Natural killer cell (primary cell): ENCODE data around the gene CA12. TPM values are rescaled to one million over a fixed set of nuclear protein-coding genes. Genes with fewer than 3 reads are reported as not detected.

Source experiments
- ATAC-seq, 3 donors: fragments of 150-1000 bp in 2 of 3; fragments of 200-7000 bp in 1 of 3; cut with Tn5 transposase; 1 replicate in 1 of 3; 2 replicates in 2 of 3; pipeline ENCODE4 v1.10.0; 2021; ENCODE audit warnings: mild to moderate bottlenecking in 2 of 3, moderate library complexity in 2 of 3
- DNase-seq, 2 donors: peaks; one replicate each; pipeline versions ENCODE4 v3.0.0 to v3.0.0-alpha.2; 2013 to 2021; ENCODE audit warnings: mixed read lengths in 1 of 2
- H3K27ac ChIP-seq: one replicate; pipeline ENCODE4 v1.5.1; 2013; ENCODE audit warnings: mild to moderate bottlenecking, low read length
- H3K27me3 ChIP-seq: one replicate; pipeline ENCODE4 v1.6.1; 2013; ENCODE audit warnings: low read length; ENCODE audit not compliant: control insufficient read depth, insufficient read depth
- H3K36me3 ChIP-seq: one replicate; pipeline ENCODE4 v1.6.1; 2013; ENCODE audit warnings: low read length; ENCODE audit not compliant: control insufficient read depth, insufficient read depth
- H3K4me1 ChIP-seq: one replicate; pipeline ENCODE4 v1.6.1; 2013; ENCODE audit warnings: low read length; ENCODE audit not compliant: control insufficient read depth, insufficient read depth
- H3K4me3 ChIP-seq: one replicate; pipeline ENCODE4 v1.5.1; 2013; ENCODE audit warnings: low read length
- H3K9me3 ChIP-seq: one replicate; pipeline ENCODE4 v1.6.1; 2013; ENCODE audit warnings: low read length; ENCODE audit not compliant: control insufficient read depth, insufficient read depth
- H3K27ac Mint-ChIP-seq, 2 donors: one replicate each; pipeline ENCODE4 v1.8.0; 2022; ENCODE audit warnings: mild to moderate bottlenecking in 2 of 2, mixed read lengths in 2 of 2, moderate library complexity in 1 of 2
- H3K27me3 Mint-ChIP-seq, 2 donors: one replicate each; pipeline ENCODE4 v1.8.0; 2022; ENCODE audit warnings: low read depth in 2 of 2, mixed read lengths in 2 of 2
- H3K36me3 Mint-ChIP-seq: one replicate; pipeline ENCODE4 v1.8.0; 2022; ENCODE audit warnings: mixed read lengths
- H3K4me1 Mint-ChIP-seq, 2 donors: one replicate each; pipeline ENCODE4 v1.8.0; 2022; ENCODE audit warnings: mixed read lengths in 2 of 2
- H3K4me3 Mint-ChIP-seq: one replicate; pipeline ENCODE4 v1.8.0; 2022; ENCODE audit warnings: mild to moderate bottlenecking, moderate library complexity, mixed read lengths
- H3K9me3 Mint-ChIP-seq, 2 donors: one replicate each; pipeline ENCODE4 v1.8.0; 2022; ENCODE audit warnings: mixed read lengths in 2 of 2
- WGBS: methylation state at CpG from one replicate; pipeline ENCODE4 v1.1.7; 2013; ENCODE audit warnings: missing lambda C conversion rate; ENCODE audit not compliant: insufficient coverage; 5-methylcytosine and 5-hydroxymethylcytosine counted together
- intact Hi-C: fragments of 100-400 bp; cut with micrococcal nuclease; formaldehyde crosslinking; loops from one replicate; pipeline ENCODE4 v1.14.2; 2022
- total RNA-seq, 4 donors: library from RNA; stranded (reverse); fragments of 120-200 nt in 1 of 4; gene quantifications; one replicate each; pipeline versions ENCODE4 v1.2.3 to v1.2.4, GENCODE V29; 2013 to 2022
- TF ChIP-seq, protein P1 (sequence below): fragments of 200-600 bp; IDR thresholded peaks from one replicate; pipeline ENCODE4 v1.8.0; 2022; ENCODE audit warnings: antibody characterized with exemption

The CA12 gene
- total RNA-seq, 3 donors from 2014 or later (not counting 1 experiment from before 2014, with no cell fraction given) = not detected

DNA sequence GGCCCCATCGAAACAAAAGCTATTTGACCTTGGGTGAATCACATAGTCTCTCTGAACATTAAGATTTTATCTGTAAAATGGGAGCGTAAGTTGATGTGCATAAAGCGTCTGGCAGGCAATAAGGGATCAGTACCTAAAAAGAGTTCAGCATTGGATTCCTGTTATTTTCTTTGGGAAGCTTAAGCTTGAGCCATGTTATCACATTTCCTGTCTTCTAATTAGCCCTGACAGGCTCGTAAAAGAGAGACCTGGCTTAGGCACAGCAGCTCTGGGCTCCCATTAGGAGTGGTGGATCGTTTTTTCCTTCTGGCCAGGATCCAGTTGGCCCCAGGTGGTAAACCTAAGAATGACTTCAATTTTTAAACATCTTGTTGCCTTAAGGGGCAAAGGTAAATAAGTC lies 26.0 kb upstream of the CA12 start:
- TF ChIP-seq, protein P1, sequence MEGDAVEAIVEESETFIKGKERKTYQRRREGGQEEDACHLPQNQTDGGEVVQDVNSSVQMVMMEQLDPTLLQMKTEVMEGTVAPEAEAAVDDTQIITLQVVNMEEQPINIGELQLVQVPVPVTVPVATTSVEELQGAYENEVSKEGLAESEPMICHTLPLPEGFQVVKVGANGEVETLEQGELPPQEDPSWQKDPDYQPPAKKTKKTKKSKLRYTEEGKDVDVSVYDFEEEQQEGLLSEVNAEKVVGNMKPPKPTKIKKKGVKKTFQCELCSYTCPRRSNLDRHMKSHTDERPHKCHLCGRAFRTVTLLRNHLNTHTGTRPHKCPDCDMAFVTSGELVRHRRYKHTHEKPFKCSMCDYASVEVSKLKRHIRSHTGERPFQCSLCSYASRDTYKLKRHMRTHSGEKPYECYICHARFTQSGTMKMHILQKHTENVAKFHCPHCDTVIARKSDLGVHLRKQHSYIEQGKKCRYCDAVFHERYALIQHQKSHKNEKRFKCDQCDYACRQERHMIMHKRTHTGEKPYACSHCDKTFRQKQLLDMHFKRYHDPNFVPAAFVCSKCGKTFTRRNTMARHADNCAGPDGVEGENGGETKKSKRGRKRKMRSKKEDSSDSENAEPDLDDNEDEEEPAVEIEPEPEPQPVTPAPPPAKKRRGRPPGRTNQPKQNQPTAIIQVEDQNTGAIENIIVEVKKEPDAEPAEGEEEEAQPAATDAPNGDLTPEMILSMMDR = no peak
- H3K36me3 Mint-ChIP-seq = no peaks in the 10 kb centered on the region
- Histone ChIP-seq H3K4me3 (no peak overlapping the region), H3K36me3 (no peaks in the 10 kb centered on the region), H3K27ac (no peak overlapping the region), H3K9me3 (no peaks in the 10 kb centered on the region), H3K4me1 (no peaks in the 10 kb centered on the region), H3K27me3 (no peaks in the 10 kb centered on the region)
- H3K9me3 Mint-ChIP-seq = no peaks in the 10 kb centered on the region
- no peak overlapping the region for H3K4me3 Mint-ChIP-seq
- intact Hi-C loops = no loop called here
- DNase-seq (no peak), ATAC-seq (no peak)
- H3K27ac Mint-ChIP-seq = no peak overlapping the region
- WGBS = 90% methylated on average over 5 of the region's 5 CpGs
- H3K4me1 Mint-ChIP-seq = peaks cover 0 to 4% of the 10 kb centered on the region in 2 donors
- peaks cover 5 to 7% of the 10 kb centered on the region in 2 donors for H3K27me3 Mint-ChIP-seq

DNA sequence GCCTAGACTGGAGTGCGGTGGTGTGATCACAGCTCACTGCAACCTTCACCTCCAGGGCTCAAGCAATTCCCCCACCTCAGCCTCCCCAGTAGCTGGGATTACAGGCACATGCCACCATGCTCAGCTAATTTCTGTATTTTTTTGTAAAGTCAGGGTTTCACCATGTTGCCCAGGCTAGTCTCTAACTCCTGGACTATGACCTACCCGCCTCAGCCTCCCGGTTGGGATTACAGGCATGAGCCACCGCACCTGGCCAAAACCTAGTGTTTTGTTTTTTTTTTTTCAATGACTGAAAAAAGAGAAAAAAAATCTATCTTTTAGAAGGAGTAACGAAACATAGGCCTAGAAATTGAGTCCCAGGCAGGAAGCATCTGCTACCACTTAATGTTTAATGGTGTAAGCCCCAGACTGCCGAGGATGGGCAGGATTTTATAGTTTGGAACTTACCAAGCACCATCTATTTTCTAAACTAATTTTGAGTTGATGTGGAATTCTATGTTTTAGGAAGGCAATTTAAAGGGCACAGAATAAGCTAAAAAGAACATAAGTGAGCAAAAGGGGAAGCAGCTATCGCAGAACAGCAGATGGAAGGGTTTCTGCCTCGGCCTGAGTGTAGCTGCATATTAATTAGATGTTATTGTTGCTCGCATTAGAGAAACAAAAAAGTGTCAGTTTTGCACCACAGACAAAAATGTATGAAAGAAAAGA lies 24.2 kb upstream of the CA12 start:
- no peak for ATAC-seq
- no peaks in the 10 kb centered on the region for H3K36me3 ChIP-seq
- 65% methylated on average over 8 of the region's 9 CpGs for WGBS

DNA sequence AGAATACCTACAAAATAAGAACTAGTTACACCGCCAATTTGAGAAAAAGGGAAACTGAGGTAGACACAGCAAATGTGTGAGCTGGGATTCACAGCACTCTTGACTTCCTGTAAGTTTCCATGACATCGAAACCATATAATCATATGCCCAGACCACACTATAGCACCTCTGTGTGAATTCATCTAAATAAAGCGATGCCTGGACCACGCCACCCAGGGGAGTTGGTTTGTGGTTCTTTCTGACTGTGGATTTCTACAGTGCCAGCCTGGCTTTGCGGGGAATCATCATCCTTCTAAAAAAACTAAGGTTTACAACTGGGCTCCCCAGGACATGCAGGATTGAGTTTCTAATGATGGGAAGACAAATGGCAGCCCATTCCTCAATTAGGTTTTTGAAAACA lies 23.5 kb upstream of the CA12 start:
- Mint-ChIP-seq H3K4me1 (peaks cover 0 to 4% of the 10 kb centered on the region in 2 donors), H3K27me3 (peaks cover 2 to 7% of the 10 kb centered on the region in 2 donors), H3K4me3 (no peak overlapping the region), H3K9me3 (no peaks in the 10 kb centered on the region), H3K36me3 (no peaks in the 10 kb centered on the region), H3K27ac (no peak overlapping the region)
- 30% methylated on average over 2 of the region's 5 CpGs for WGBS
- no peaks in the 10 kb centered on the region for H3K27me3 ChIP-seq
- no peaks in the 10 kb centered on the region for H3K4me1 ChIP-seq
- ATAC-seq (no peak), DNase-seq (no peak)
- no peaks in the 10 kb centered on the region for H3K9me3 ChIP-seq
- TF ChIP-seq, protein P1 = no peak
- no peaks in the 10 kb centered on the region for H3K36me3 ChIP-seq
- intact Hi-C loops = no loop called here
- no peak overlapping the region for H3K4me3 ChIP-seq
- H3K27ac ChIP-seq = no peak overlapping the region

More for the DNA sequence above, 24.2 kb upstream of the CA12 start:
- H3K27me3 ChIP-seq = no peaks in the 10 kb centered on the region
- no peaks in the 10 kb centered on the region for H3K36me3 Mint-ChIP-seq
- H3K4me1 Mint-ChIP-seq = peaks cover 0 to 4% of the 10 kb centered on the region in 2 donors
- H3K27me3 Mint-ChIP-seq = peaks cover 5 to 7% of the 10 kb centered on the region in 2 donors
- H3K9me3 ChIP-seq = no peaks in the 10 kb centered on the region
- H3K9me3 Mint-ChIP-seq = no peaks in the 10 kb centered on the region
- no peaks in the 10 kb centered on the region for H3K4me1 ChIP-seq
- H3K4me3 Mint-ChIP-seq = no peak overlapping the region
- H3K27ac ChIP-seq = no peak overlapping the region
- intact Hi-C loops = no loop called here
- TF ChIP-seq, protein P1 = no peak
- no peak overlapping the region for H3K27ac Mint-ChIP-seq
- H3K4me3 ChIP-seq = no peak overlapping the region
- no peak for DNase-seq
